IPS-NIHi7 (cell line): ENCODE results near the gene HMCN1.
"Not testable (repeated sequence)": the region's sequence is repeated elsewhere in the genome, so short reads cannot be mapped to it uniquely, and the experiment has no call there.

Experiments
- DNase-seq: peaks from one replicate; pipeline ENCODE4 v3.0.0; 2012; ENCODE audit warnings: mixed read lengths; ENCODE audit errors: extremely low spot score

HMCN1 gene

DNA sequence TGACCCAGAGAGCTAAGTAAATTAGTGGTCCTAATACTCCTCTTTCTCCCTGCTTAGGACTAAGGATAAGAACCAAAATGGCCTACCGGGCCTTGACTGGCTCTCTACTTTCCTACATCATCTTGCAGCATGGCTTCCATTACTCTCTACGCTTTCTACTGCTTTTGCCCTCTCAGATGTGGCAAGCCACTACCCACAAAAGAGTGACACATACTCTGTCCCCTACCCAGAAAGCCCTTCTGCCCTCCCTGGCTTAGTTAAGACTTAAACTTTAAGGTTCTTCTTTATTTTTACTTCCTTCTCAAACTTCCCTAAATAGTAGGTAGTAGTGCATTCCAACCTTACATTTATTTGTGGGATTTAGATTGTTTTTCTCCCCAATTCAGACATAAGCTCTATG, 412.8 kb downstream of the HMCN1 start:
- no peak for DNase-seq

DNA sequence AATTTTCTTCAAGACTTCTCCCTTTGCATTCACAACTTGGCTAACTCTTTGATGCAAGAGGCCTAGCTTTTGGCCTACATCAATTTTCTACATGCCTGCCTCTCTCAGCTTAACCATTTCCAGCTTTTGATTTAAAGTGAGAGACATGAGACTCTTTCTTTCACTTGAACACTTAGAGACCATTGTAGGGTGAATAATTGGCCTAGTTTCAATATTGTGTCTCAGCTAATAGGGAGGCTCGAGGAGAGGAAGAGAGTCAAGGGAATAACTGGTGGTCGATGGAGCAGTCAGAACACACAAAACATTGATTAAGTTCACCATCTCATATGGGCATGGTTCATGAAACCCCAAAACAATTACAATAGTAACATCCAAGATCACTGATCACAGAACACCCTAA, 415.4 kb downstream of the HMCN1 start:
- DNase-seq, result no peak

DNA sequence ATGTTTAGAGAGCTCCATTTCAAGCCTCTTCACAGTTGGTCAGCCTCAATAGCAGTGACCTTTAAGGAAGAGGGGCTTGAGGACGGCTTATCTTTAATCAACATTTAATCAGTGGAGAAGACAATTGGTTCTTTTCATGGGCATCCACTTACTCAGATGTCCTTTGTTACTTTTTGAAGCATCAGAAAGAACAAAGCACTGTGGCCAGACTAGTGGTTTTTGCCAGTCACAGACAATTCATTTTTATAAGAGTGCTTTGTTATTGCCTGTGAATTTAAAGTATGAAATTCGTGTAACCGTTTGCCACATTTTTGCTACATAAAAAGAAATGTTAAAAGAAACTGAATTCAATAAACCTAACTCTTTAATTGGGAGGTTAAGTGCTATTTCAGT, 418.0 kb downstream of the HMCN1 start:
- no peak for DNase-seq

DNA sequence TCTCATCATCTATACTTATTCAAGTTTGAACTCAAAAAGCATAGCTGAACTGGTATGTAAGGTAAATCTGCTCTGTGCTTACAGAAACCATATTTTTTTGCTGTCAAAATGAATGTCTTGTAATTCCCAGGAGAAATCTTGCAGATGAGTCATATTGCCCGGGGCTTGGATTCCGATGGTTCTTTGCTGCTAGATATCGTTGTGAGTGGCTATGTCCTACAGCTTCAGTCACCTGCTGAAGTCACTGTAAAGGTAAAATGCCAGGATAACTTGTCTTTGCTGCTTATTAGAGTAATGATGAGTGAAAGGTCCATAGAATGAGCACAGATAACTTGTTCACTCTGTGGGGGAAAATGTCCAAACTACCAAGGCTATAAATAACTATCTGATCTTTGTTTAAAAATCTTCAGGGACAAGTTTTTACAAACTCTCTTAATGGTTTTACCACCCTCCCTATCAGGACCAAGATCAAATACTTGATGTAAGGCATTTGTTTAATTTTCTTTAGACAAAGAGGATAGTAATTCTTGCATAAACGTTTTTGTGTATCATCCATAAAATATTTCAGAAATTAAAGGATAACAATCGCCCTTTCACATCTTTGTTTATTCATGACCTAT, 418.5 kb downstream of the HMCN1 start:
- DNase-seq, result no peak

DNA sequence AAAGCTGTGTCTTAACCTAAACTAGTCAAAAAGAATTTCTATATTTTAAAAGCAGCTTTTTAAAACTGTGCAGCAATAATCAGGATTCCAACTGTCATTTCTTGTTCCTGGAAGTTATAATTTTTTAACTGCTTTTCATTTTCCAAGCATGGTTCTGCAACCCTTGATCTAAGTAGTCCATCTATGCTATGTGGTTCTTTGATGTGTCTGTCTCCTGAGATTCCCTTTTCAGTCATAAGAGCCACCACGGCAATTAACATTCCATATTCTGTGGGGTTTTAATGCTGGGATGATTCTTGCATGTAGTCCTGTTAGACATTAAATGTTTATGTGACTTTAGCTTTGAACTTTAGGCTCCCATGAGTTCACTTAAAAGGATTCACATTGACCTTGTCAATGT, 420.5 kb downstream of the HMCN1 start:
- no peak for DNase-seq

DNA sequence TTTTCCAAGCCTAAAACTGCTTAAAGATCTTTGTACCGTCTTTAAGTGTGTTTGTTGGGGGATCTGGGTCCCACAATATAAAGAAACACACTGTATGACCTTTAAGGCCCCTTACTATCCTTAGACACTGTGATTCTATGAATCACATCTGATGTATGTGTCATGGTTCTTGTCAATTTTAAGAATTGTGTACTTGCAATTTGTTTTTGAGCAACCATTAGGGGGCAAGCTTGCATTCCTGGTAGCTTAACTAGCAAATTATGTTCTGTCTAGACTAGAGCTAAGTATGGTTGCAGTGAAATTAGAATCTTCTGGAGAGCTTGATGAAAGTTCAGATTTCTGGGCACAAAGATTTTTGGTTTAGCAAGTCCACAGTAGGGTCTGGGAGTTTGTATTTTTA, 421.4 kb downstream of the HMCN1 start:
- peak; percentile 35 for DNase-seq

DNA sequence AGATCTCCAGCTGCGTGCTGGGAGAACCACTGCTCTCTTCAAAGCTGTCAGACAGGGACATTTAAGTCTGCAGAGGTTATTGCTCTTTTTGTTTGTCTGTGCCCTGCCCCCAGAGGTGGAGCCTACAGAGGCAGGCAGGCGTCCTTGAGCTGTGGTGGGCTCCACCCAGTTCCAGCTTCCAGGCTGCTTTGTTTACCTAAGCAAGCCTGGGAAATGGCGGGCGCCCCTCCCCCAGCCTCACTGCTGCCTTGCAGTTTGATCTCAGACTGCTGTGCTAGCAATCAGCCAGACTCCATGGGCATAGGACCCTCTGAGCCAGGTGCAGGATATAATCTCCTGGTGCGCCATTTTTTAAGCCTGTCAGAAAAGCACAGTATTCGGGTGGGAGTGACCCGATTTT, 428.7 kb downstream of the HMCN1 start:
- DNase-seq, result not testable (repeated sequence)

DNA sequence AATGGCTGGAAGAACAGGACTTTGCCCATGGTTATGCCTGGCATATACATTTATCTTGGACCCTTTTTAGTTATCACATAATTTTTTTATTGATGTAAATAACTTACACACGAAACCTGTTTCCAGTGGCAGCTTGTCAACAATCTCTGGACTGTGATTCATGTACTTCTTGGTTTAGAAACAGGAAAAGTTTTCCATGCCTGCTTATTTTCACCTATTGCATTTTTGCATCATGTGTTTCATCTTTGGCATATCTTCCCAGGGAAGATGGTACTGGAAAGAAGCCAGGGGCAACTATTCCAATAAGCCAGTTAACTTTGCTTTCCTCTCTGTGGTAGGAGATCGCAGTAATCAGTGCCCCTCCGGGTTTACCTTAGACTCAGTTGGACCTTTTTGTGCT, 430.6 kb downstream of the HMCN1 start:
- DNase-seq, result no peak

DNA sequence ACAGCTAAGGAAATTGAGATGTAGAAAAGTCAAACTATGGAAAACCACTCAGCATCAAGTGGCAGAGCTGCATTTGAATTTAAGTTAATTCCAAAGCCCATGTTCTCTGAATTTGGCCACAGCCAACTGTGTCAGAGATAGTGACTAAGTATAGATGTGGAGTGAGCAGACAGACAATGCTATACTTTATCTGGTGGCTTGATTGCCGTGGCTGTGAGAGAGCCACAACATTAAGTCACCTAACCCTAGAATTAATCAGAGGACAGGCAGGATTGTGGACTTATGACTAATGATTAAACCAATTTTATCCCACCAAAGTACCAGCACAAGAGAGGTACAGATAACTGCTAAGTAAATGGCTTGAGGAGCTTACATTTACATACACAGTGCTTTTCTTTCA, 431.1 kb downstream of the HMCN1 start:
- no peak for DNase-seq

DNA sequence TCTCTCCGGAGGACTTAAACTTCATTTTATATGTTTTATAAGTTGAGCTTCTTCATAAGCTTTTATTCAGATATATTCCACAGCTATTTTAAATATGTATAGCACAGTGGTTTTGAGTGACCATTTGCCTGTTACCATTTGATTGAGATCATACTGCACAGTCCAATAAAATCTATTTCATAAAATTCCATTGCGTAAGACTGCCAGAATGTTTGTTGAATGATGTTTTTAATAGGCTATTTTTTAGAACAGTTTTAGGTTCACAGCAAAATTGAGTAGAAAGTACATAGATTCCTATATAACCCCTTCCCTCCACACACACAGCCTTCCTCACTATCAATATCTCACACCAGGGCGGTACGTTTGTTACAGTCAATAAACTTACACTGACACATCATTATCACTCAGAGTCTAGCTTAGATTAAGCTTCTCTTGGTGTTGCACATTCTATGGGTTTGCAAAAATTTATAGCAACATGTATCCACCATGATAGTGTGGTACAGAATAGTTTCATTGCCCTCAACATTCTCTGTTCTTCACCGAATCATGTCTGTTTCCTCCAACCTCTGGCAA, 433.0 kb downstream of the HMCN1 start:
- DNase-seq, result no peak

DNA sequence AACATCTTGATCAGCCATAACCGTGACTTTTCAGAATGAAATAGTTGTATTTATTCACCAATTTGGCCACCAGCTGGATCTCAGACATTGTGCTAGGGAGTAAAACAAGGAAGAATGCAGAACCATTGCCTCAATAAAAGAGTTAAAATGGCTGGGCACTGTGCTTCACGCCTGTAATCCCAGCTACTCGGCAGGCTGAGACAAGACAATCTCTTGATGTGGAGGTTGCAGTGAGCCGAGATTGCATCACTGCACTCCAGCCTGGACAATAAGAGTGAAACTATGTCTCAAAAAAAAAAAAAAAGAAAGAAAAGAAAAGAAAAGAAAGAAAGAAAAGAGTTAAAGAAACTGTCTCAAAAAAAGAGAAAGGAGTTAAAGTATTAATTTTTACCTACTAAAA, 441.4 kb downstream of the HMCN1 start:
- no peak for DNase-seq

DNA sequence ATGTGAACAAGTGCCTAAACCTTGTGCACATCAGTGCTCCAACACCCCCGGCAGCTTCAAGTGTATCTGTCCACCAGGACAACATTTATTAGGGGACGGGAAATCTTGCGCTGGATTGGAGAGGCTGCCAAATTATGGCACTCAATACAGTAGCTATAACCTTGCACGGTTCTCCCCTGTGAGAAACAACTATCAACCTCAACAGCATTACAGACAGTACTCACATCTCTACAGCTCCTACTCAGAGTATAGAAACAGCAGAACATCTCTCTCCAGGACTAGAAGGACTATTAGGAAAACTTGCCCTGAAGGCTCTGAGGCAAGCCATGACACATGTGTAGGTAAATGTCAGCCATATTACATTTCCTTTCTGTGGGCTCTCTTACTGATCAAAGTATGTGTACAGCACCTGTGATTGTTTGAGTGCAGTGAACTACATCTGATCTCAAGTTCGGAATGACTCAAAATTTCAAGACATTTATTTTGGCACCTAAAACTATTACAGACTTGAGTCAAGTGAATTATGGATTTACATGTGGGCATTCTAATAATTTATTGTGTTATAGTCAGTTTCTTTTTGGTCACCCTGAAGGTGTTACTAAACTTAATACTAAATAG, 444.3 kb downstream of the HMCN1 start:
- DNase-seq, result no peak

DNA sequence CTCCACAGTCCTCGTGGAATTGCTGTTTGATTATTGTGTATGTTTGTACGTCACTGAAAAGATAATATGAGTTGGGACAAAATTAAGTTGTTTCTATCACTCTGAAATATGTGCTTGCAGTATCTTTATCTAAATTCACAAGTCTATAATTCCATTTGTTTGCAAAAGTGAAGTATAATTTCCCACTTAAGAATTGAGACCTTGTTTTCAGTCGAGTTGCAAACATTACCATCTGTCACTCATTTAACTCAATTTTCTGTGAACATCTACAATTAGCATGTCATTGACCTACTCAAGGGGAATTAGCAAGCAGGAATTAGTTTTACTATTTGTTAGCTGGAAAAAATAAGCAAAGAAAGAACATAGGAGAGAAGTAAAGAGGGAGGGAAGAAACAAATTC, 445.0 kb downstream of the HMCN1 start:
- no peak for DNase-seq

DNA sequence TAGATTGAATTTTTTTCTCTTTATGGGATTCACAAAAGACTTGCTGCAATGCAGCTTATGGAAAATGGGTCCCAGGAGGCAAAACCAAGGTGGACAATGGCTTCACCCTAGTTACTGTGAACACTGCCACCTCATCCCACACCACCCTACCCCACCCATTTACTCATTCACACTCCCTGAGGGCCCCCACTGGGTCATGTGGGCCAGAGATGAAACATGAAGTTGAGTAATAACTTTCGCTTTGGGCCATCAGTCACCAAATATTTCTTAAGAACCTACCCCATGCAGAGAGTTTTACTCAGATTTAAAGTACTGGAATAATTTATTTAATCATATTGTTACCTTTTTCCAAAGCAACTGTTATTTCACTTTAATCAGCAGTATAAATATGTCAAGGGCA, 449.0 kb downstream of the HMCN1 start:
- DNase-seq, result no peak

DNA sequence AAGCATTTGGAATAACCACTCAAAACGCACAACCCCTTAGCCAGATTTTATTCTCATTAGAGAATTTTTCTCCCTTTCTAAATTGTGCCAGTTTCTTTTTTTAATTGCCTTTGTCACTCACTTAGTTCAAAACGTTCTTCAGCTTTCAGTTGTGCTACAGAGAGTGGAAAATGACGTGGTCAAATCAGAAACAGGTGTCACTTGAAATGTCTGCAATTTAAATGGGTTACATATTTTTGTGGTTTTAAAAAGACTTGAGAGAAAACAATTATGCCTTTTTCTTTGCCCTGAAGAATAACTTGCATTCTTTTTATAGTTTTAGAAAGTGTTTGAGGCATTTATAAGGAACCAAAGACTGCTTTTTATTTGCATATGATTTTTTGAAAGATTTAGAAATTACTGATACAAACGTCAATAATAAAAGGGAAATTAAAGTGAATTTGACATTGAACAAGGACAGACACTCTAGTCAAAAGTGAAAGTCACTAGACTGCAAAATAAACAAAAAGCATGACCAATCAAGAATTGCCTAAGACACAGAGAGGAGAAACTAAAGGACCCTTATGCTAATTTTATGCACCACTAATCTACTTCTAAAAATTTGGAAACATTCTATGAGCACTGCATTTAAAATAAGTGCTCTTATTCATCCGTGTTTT, 449.9 kb downstream of the HMCN1 start:
- no peak for DNase-seq

DNA sequence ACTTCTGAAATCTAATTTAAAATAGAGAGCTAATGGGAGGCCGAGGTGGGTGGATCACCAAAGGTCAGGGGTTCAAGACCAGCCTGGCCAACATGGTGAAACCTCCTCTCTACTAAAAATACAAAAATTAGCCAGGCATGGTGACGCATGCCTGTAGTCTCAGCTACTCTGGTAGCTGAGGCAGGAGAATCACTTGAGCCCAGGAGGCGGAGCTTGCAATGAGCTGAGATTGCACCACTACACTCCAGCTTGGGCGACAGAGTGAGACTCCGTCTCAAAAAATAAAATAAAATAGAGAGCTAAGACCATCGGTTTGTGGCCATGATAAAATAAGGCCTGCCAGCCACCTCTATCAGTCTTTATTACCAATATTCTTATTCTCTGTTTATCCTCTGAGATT, 452.1 kb downstream of the HMCN1 start:
- not testable (repeated sequence) for DNase-seq

DNA sequence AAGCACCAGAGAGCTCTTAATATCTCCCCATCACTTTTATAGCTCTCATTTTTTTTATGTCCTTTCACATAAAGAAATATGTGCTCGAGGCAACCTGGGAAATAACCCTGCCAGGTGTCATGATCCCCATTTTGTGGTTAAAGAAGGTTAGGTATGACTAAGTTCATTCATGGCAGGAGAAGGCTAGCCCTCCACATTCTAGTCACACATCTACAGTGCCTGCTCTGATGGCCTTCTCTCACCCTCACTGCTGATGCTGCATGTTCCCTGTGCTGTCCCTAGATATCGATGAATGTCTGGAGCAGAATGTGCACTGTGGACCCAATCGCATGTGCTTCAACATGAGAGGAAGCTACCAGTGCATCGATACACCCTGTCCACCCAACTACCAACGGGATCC, 453.4 kb downstream of the HMCN1 start:
- no peak for DNase-seq

DNA sequence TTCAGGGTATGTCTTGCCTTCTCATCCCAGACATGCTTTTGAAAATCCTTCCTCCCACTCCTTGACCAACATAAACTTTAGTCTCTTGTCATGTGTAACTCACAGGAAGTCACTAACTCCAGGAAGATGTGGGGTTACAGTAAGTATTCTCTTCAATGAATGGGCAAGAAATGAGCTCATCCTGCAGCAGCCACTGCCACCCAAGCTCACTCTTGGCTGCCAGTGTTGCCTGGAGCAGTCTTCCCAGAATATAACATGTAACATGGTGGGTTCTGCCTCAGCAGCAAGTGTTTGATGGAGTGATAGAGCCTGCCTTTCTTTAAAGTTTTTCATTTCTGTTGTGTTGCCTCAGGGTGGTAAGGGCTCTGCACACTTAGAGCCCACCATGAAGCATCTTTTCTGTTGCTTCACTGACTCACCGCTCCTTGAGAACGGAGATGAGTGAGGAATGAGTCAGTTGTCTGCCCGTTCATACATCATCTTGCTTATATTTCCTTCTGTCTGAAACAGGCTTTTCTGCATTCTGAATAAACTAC, 453.9 kb downstream of the HMCN1 start:
- DNase-seq, result no peak

DNA sequence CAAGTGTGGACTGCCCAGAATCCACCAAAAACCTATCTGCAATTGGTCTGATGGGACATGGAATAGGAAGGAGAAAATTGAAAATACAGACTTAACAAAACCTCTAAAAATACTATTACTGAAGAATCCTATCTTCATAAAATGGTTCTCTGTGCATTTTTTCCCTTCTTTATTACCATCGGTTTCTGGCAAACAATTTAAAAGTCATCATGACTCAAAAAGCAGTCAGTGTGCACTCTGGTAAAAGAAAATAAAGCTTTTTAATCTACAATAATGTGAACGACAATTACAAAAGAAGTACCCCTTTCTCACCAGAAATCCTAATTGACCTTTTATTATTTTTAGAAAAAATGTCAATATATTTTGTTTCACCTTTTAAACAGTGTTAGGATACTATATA, 454.5 kb downstream of the HMCN1 start:
- no peak for DNase-seq

DNA sequence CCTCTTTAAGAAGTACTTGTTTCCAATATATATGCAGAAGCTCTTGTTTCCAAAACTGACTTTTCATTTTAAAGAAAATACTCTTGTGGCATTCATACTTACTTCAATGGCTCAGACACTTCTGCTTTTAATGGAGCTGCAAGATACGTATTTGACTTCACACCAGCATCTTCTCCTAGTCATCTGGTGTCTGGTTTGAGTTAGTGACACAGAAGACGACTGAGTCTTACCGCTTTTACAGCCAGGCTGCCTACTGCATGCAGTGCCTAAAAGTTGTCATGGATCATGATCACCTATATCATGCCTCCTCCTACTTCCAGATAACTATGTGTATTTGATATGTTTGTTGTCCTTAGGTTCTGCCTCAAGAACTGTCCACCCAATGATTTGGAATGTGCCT, 455.0 kb downstream of the HMCN1 start:
- no peak for DNase-seq

DNA sequence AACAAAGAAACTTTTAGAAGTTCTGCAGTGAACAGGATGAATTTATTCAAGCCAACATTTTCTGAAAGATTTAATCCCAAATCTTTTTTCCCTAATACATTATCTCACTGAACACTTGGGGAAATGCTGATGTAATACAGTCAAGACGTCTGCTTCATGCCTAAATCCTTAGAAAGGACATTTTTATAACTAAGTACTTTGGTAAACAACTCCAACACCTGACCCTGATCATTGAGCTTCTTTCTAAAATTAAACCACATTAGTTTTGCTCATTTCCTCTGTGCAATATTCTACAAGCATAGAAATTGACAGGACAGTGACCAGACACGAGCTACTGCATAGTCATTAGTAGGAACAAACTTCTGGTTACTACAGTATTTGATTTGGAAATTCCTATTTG, 457.3 kb downstream of the HMCN1 start:
- DNase-seq, result no peak

DNA sequence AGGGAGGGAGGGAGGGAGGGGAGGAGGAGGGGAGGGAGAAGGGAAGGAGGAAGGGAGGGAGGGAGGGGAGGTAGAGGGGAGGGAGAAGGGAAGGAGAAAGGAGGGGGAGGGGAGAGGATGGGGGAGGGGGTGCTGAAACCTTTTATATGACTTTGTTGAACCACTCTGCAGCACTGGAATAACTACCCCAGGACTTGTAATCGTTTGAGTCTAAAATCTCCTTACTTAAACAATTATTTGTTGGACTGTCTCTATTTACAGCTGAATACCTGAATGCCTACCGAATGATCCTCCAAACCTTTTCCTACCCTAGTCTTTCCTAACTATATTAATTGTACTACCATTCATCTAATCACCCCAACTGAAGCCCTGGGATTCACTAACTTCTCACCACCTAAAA, 459.0 kb downstream of the HMCN1 start:
- DNase-seq, result no peak
